Neural progenitor cell (in vitro differentiated cells): ENCODE results near the gene DOK5.

ENCODE experiments used
- EZH2phosphoT487 ChIP-seq: fragments of 200-600 bp; sonication (generic); IDR thresholded peaks from 2 replicates; pipeline ENCODE4 v1.6.1; 2017; ENCODE audit warnings: antibody characterized with exemption
- TF ChIP-seq, protein P1 (sequence below): fragments of 200-600 bp; sonication (generic); IDR thresholded peaks from 2 replicates; pipeline ENCODE4 v1.5.1; 2017; ENCODE audit warnings: antibody characterized with exemption, mild to moderate bottlenecking

- TF ChIP-seq, protein P1, sequence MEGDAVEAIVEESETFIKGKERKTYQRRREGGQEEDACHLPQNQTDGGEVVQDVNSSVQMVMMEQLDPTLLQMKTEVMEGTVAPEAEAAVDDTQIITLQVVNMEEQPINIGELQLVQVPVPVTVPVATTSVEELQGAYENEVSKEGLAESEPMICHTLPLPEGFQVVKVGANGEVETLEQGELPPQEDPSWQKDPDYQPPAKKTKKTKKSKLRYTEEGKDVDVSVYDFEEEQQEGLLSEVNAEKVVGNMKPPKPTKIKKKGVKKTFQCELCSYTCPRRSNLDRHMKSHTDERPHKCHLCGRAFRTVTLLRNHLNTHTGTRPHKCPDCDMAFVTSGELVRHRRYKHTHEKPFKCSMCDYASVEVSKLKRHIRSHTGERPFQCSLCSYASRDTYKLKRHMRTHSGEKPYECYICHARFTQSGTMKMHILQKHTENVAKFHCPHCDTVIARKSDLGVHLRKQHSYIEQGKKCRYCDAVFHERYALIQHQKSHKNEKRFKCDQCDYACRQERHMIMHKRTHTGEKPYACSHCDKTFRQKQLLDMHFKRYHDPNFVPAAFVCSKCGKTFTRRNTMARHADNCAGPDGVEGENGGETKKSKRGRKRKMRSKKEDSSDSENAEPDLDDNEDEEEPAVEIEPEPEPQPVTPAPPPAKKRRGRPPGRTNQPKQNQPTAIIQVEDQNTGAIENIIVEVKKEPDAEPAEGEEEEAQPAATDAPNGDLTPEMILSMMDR, result no peak
- TF ChIP-seq EZH2phosphoT487, result no peak
Observed at GRCh38 chr20:54545676-54546358, 70.4 kb downstream of the DOK5 start.
